ENCODE measurements around the gene RALB. TPM values are rescaled to one million over a fixed set of nuclear protein-coding genes. Genes with fewer than 3 reads are reported as not detected.

RALB gene, protein sequence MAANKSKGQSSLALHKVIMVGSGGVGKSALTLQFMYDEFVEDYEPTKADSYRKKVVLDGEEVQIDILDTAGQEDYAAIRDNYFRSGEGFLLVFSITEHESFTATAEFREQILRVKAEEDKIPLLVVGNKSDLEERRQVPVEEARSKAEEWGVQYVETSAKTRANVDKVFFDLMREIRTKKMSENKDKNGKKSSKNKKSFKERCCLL
- total RNA-seq, result 10 to 100 TPM; 22.4 to 42.8 (median 34.9) TPM

DNA sequence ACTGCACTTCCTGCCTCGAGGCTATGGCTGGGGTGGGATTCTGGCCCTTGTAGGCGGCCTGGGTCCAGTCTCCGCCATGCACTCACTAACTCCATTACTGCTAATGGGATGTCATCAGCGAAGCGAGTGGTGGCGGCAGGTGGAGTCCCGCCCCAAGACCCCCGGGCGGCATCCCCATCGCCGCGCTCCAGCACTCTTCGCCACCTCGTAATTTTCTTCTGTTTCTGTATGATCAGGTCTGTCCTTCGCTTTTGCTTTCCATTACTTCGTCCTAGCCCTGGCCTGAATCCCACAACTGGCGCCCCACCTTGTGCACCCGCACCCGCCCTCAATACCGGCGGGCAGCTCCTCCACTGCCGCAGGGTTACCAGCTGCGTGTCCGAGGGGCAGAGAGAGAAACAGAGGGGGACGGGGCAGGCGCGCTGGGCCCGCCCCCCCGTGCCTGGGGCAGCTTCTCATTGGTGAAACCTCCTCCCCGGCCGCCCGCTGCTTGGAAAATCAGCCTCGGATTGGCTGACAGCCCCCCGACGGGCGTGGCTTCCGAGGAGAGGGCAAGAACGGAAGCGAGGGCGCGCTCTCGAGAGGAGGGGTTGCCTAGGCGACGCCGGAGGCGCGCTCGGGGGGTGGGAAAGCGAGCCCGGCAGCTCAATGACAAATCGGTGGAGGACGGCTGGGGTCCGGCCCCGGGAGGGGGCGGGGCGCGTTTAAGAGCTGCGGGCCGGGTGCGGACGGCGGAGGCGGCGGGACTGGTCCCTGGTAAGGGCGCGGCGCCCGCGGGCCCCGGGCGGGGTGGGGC, at the start of gene RALB:
Gene RALB (plus strand): TSS at position 628 of the 796 bp plus-strand sequence. CDS start 25,813 bp downstream, outside the sequence.
- H3K4me3 ChIP-seq (ENCODE audit: low read depth, poor library complexity, severe bottlenecking), result peak within 1 kb of the TSS; percentile 69
- 1% methylated on average over 48 to 60 of the region's 71 CpGs for WGBS, 2 donors
- intact Hi-C loops (cut with DNase I; ENCODE audit: low total_unique reads), result no loop called here
- TF ChIP-seq, protein P1, sequence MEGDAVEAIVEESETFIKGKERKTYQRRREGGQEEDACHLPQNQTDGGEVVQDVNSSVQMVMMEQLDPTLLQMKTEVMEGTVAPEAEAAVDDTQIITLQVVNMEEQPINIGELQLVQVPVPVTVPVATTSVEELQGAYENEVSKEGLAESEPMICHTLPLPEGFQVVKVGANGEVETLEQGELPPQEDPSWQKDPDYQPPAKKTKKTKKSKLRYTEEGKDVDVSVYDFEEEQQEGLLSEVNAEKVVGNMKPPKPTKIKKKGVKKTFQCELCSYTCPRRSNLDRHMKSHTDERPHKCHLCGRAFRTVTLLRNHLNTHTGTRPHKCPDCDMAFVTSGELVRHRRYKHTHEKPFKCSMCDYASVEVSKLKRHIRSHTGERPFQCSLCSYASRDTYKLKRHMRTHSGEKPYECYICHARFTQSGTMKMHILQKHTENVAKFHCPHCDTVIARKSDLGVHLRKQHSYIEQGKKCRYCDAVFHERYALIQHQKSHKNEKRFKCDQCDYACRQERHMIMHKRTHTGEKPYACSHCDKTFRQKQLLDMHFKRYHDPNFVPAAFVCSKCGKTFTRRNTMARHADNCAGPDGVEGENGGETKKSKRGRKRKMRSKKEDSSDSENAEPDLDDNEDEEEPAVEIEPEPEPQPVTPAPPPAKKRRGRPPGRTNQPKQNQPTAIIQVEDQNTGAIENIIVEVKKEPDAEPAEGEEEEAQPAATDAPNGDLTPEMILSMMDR (IDR thresholded peaks at IDR 0.05), result no peak
- no peak for TF ChIP-seq POLR2A (IDR thresholded peaks at IDR 0.05)
- DNase-seq (ENCODE audit: low spot score in 2 of 2), result peak; percentile 99 to 100

DNA sequence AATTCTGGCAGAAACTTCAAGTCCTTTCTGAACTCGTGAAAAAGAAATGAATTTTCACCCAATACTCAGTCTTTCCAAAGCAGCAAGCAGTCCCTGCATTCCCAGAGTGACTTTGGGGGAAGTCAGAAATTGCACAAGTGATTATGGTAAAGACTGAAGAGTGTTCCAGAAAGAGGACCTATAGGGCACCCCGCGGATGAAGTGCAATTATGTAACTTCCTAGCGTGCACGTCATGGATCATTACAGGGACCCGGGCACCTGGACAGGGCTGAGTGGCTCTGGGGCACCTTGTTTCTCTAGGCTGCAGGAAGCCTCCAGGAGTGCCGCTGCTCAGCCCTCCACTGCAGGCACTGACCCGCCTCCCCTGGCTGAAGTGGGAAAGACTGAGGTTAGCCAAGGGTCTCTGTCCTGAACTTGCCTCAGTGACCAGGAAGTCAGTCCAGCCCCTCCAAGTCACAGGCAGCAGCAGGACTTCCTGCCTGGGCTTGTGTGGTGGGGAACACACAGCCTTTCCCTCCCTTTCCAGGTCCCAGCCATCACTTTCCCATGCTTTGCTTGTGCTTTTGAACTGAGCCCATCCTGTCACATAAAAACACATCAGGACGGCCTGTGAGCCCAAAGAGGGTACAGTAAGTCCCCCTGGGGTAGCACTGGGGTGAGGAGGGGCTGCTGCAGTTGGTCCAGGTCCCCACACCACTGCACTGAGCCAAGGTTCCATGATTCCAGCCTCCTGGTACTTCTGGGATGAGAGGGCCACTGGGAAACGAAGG, 49.2 kb upstream of the RALB start:
- no peak for DNase-seq (ENCODE audit: low spot score in 2 of 2)
- WGBS, 2 donors, result 64 to 67% methylated on average over 10 of the region's 10 CpGs

DNA sequence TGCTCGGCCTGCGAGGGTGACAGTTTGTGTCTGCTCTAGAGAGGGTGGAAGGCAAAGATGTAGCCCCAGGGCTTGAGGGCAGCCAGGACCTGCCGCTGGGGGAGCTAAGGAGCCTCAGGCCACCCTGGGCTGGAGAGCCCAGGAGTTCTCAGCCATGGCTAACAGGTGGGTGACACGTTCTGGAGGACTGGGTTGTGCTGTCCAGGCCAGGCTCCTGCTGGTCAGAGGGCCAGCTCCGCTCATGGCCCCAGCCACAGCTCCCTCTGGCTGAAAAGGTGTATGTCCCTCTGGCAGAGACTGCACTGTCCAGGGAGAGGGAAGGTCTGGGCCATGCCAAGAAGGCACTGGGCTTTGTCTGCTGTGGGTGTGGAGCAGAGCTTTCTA, 48.6 kb upstream of the RALB start:
- DNase-seq (ENCODE audit: low spot score in 2 of 2), result no peak
- intact Hi-C loops (cut with DNase I; ENCODE audit: low total_unique reads), result no loop called here
- H3K4me3 ChIP-seq (ENCODE audit: low read depth, poor library complexity, severe bottlenecking), result no peak overlapping the region
- WGBS, 2 donors, result 67 to 88% methylated on average over 4 to 5 of the region's 5 CpGs
- TF ChIP-seq, protein P1 (IDR thresholded peaks at IDR 0.05), result no peak
- no peak for TF ChIP-seq POLR2A (IDR thresholded peaks at IDR 0.05)

More for the DNA sequence above, 49.2 kb upstream of the RALB start:
- no peak overlapping the region for H3K4me3 ChIP-seq (ENCODE audit: low read depth, poor library complexity, severe bottlenecking)
- intact Hi-C loops (cut with DNase I; ENCODE audit: low total_unique reads), result no loop called here
- TF ChIP-seq POLR2A (IDR thresholded peaks at IDR 0.05), result no peak
- TF ChIP-seq, protein P1 (IDR thresholded peaks at IDR 0.05), result no peak

DNA sequence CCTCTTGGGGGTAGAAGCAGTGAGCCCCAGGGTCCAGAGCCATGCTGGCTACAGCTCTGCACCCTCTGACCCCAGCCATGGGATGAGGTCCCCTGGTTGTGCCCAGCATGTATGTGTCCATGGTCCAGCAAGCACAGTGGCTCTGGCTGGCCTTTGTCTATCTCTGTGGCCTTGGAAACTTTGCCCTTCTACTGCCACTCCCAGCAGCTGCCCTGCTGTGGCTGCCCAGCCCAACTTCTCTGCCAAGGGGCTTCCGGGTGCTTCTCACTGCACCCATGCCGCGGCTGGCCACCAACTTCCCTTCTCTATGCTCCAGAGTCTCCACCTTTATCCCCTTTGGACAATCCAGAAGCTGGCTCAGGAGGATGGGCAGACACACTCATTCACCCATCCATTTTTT, 48.2 kb upstream of the RALB start:
- TF ChIP-seq POLR2A (IDR thresholded peaks at IDR 0.05), result no peak
- TF ChIP-seq, protein P1 (IDR thresholded peaks at IDR 0.05), result no peak
- no peak overlapping the region for H3K4me3 ChIP-seq (ENCODE audit: low read depth, poor library complexity, severe bottlenecking)
- DNase-seq (ENCODE audit: low spot score in 2 of 2), result no peak
- intact Hi-C loops (cut with DNase I; ENCODE audit: low total_unique reads), result no loop called here
- WGBS, 2 donors, result 60 to 75% methylated on average over 3 of the region's 3 CpGs

DNA sequence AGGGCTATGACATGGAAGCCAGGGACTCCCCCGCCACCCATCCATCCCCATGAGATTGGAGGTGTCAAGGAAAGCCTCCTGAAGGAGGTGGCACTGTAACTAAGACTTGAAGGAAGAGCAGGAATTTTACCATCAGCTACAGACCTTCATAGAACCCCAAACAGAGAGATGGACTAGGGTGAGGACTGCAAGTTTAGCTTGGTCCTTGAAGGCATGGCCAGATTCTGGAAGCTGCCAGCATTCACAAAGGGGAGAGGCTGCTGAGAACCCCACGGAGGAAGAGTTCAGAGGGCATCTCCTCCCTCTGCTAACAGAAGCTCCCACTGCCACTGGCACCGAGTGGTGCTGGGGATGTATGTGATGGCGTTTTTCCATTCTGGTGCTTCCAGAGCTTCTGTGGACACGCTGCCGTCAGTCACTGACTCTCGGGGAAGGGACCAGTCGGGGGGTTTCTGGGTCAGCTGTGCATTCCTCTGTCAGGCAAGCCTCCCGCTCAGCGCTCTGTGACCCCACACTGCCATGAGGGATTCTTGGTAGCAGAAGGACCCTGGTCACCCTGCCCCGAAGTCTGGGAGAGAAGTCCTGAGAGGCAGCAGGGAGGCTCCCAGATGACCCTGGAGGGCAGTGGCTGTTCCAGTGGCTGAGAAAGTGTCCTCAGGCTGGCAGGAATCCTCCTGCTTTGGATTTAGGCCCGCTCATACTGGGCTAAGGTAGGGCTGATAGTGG, 47.5 kb upstream of the RALB start:
- DNase-seq (ENCODE audit: low spot score in 2 of 2), result no peak
- H3K4me3 ChIP-seq (ENCODE audit: low read depth, poor library complexity, severe bottlenecking), result no peak overlapping the region
- WGBS, 2 donors, result 90% methylated on average over 9 to 12 of the region's 12 CpGs
- TF ChIP-seq, protein P1 (IDR thresholded peaks at IDR 0.05), result no peak
- TF ChIP-seq POLR2A (IDR thresholded peaks at IDR 0.05), result no peak
- intact Hi-C loops (cut with DNase I; ENCODE audit: low total_unique reads), result no loop called here

All from lower leg skin (tissue), 4 donors.